ENCODE measurements around the gene SDK1.

Gene SDK1

GRCh38 chr7:4100691-4101090 lies 799.6 kb downstream of the SDK1 start:
- no peak for DNase-seq (ENCODE audit: low read depth in 3 of 3)

DNA sequence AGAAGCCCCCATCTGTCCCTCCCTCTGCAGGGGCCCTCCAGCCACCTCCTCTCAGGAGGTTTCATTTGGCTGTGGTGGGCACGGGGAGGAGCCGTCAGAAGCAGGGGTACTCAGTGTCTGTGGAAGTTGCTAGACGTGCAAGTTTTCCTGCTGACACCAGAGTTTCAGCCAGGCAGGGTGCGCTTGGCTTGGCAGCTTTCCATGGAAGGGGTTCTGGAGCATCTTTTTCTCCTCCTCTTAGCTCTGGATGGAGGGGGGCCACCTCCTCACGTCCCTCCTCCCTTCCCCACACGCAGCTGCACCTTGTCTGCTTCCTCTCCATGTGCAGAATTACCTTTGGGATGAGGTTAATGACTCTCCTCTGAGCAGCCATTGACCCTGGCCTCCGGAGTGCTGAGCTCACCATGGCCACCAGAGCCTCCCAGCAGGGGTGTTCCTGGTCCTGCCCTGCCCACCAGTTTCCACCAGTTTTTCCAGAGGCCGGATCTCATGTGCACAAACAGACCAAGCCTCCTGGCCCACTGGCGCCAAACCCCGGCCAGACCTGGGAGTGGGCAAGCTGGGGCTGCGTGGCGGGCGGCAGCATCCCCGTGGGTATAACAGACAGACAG lies 801.3 kb downstream of the SDK1 start:
- DNase-seq (ENCODE audit: low read depth in 3 of 3) = no peak

DNA sequence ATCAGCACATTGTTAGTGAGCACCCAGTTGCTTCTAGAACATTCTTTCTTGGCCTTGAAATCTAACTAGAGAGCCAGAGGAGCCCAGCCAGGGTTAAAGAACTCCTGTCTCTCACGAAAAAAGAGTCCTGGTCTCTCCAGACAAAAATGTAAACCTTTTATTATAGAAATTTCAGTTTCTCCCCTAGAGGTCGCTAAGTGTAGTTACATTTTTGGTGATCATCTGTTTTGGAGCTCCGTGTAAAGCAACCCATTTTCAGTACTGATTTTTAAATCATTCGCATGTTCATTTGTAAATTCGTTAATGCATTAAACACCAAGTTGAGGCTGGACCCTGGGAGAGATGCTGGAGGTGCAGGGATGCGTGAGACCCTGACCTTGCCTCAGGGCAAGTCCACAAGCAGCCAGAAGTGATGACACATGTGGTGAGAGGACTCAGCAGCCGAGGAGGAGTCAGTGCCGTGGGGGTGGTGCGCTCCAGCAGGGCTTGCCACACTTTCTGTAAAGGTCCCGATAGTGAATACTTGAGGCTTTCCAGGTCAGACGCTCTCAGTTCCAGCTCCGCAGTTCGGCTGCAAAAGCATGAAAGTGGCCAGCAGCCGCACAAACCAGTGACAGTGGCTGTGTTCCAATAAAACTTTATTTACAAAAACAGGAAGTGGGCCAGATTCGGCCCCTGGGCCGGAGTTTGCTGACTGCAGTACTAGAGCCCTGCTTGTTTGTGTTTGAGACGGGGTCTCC lies 802.5 kb downstream of the SDK1 start:
- no peak for DNase-seq (ENCODE audit: low read depth in 3 of 3)

DNA sequence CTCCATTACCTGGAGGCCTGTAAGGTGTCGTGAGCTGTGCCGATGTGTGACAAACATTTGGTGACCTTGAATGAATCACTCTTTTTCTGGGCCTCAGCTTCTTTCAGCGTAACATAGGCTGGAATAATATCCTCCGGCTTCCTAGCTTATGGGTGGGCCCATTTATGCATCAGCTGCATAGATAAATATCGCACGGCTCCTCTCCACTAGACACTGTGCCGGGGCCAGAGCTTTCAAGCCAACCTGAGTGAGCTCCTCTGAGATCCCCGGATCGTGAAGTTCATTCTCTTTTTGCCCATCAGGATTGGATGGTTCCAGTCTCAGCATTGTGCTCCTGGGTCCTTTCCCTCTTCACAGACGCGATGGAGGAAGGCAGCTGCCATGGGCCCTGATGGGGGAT lies 806.8 kb downstream of the SDK1 start:
- no peak for DNase-seq (ENCODE audit: low read depth in 3 of 3)

GRCh38 chr7:4108951-4109350 lies 807.9 kb downstream of the SDK1 start:
- no peak for DNase-seq (ENCODE audit: low read depth in 3 of 3)

GRCh38 chr7:4109481-4110110 lies 808.5 kb downstream of the SDK1 start:
- DNase-seq (ENCODE audit: low read depth in 3 of 3) = no peak

GRCh38 chr7:4110438-4110837 lies 809.4 kb downstream of the SDK1 start:
- no peak for DNase-seq (ENCODE audit: low read depth in 3 of 3)

- no peak for DNase-seq (ENCODE audit: low read depth in 3 of 3)
Measured at GRCh38 chr7:4111166-4111565, 810.1 kb downstream of the SDK1 start.

GRCh38 chr7:4113271-4113670 lies 812.2 kb downstream of the SDK1 start:
- no peak for DNase-seq (ENCODE audit: low read depth in 3 of 3)

DNA sequence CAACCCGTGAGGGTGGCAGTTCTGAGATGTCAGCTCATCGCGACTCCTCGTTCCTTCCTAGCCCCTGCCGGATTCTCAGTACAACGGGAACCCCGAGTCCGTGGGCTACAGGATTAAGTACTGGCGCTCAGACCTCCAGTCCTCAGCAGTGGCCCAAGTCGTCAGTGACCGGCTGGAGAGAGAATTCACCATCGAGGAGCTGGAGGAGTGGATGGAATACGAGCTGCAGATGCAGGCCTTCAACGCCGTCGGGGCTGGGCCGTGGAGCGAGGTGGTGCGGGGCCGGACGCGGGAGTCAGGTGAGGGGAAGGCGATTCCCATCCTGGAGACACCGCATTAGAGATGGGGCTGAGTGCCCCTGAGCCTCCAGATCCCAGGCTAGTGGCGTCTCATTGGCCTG lies 812.9 kb downstream of the SDK1 start:
- no peak for DNase-seq (ENCODE audit: low read depth in 3 of 3)

GRCh38 chr7:4115442-4115841 lies 814.4 kb downstream of the SDK1 start:
- DNase-seq (ENCODE audit: low read depth in 3 of 3) = no peak

- no peak for DNase-seq (ENCODE audit: low read depth in 3 of 3)
Measured at GRCh38 chr7:4115941-4116610, 815.0 kb downstream of the SDK1 start.

DNA sequence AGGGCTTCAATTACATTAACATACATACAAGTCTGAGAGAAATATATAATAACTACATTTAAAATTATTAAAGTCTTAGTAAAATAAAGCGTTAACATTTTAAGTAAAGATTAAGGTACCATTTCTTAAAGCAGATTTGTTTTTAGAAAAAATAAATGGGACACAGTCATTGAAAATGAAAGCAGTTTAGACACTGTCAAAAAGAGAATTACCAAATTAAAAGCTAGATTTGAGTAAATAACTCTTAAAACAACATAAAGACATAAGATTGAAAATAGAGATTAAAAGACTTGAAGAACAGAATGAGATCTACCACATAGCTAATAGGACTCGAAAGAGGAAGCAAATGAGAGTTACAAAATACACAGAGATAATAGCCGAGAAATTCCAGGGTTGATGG lies 818.8 kb downstream of the SDK1 start:
- DNase-seq (ENCODE audit: low read depth in 3 of 3) = no peak

DNA sequence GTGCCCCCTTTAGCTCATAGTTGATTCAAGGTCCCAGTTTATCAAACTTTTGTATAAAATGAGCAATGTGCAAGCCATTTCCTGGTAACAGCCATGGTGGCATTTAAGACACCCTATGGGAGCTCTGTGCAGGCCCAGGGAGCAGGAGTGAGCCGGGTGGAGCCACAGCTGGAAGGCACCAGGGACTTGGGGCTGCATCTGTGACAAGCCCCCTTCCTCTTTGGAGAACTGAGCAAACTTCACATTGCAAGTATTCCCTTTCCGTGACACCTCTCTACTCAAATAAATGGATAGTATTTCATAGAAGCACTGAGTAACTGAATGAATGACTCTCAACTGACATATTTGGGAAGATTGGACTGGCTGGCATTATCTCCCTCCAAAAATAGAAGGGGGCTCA lies 822.3 kb downstream of the SDK1 start:
- DNase-seq (ENCODE audit: low read depth in 3 of 3) = no peak

DNA sequence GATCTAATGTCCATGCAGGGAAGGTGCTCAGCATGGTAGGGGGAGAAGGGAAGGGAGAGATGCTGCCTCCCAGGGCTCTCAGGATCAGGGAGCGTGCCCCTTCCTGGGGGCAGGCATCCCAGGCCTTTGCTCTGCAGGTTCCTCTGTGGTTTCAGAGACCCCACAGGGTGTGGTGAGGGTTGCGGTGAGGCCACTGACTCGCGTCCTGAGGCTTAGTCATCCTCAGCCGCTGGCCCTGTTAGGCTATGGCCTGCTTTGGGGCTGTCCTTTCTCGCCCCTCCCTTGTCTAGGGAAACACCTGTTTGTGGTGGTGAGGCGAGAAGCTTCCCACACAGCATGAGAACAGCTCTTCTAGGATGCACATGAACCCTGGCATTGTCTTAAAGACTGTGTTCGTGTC lies 822.8 kb downstream of the SDK1 start:
- DNase-seq (ENCODE audit: low read depth in 3 of 3) = no peak

DNA sequence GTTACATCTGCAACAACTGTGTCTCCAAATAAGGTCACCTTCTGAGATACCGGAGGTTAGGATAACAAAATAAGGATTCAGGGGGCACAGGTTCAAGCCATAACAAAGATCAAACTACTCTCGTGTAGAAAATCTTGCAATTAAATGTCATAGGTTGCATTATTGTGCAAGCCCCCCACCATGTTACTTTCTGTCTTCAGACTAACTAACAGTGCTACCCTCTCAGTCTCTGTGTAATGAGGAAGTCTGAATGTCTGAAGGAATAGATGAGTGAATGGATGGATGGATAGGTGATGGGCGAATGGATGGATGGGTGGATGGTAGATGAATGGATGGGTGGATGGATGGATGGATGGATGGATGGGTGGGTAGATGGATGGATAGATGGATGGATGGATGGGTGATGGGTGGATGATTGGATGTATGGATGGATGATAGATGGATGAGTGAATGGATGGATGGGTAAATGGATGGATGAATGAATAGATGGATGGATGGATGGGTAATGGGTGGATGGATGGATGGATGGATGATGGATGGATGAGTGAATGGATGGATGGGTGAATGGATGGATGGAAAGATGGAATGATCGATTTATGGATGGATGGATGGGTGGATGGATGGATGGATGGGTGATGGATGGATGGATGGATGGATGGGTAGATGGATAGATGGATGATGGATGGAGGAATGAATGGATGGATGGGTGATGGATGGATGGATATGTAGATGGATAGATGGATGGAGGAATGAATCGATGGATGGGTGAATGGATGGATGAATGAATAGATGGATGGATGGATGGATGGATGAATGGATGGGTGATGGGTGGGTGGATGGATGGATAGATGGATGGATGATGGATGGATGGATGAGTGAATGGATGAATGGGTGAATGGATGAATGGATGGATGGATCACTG lies 823.8 kb downstream of the SDK1 start:
- DNase-seq (ENCODE audit: low read depth in 3 of 3) = no peak

DNA sequence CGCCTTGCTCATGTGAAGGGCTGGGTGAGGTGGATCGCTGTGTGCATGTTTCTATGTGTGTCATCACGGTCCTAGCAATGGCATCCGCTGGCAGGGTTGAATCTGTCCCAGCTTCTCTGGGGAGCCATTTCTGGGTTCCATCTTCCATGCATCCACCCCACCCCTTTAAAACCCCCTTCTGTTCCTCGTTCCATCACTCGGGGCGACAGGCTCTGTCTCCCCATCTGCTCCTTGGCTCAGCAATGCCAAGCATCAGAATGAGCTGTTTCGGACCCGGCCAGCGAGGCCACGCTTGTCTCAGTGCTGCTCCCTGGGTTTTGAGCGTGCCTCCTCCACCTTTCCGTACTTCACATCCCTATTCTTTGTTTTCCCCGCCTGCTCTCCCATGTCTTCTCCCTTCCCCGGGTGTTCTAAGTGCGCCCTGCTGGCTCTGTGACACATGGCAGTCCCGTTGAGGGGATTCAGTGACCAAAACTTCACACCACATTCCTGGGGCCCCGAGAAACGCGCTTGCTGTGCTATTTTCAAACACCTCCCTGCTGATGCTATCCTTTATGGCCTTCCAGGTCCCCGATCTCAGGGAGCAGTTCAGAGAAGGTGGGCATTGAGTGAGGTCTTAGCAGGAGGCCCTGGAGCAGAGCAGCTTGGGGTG lies 827.0 kb downstream of the SDK1 start:
- DNase-seq (ENCODE audit: low read depth in 3 of 3) = no peak

DNA sequence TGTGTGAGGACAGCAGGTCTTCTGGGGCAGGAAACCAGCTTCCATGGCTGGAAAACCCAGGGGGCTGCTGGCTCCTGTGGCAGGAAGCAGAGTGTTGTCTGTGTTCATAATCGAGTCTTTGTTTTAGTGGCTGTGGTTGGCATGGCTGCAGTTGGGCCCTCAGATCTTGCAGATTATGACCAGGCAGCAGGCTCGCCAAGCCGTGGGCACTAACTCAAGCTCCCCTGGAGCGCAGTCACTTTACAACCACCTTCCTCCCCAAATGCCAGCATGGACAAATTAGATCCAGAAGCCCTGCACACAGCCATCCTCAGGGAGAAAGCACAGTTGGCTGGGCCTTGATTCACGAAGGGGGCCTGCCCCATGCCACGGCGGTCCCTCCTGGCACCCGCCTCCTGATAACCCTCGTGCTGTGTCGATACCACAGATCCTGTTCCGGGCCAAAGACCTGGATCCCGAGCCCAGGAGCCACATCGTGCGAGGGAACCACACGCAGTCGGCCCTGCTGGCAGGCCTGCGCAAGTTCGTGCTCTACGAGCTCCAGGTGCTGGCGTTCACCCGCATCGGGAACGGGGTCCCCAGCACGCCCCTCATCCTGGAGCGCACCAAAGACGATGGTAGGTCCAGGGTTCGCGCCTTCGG lies 828.5 kb downstream of the SDK1 start:
- DNase-seq (ENCODE audit: low read depth in 3 of 3) = no peak

DNA sequence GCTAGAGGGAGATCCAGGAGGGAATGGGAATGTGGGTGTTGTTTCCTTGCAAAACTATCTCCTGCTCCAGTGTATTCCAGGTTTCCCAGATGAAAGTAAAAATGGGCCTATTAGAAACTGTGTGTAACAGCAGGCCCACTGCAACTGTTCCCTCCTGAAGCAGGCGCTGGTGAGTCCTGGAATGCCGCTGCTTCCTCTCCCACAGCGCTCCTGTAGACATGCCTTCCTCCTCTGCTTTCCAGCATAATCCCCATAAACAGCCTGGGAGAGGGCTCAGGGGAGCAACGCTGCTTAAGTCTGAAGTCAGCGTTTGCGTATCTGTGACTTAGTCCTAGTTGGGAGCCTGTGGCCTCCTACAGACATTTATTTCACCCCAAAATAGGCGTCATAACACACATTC lies 830.0 kb downstream of the SDK1 start:
- no peak for DNase-seq (ENCODE audit: low read depth in 3 of 3)

DNA sequence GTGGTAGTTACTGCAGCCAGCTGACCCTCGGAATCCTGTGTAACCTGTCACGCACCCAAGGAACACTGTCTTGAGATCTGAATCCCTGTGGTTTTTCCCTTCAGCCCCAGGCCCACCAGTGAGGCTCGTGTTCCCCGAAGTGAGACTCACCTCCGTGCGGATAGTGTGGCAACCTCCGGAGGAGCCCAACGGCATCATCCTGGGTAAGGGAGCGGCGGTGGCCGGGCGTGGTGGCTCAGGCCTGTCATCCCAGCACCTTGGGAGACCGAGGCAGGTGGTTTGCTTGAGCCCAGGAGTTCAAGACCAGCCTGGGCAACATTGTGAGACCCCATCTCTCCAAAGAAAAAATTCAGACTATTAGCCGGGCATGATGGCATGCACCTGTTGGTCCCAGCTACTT lies 831.2 kb downstream of the SDK1 start:
- DNase-seq (ENCODE audit: low read depth in 3 of 3) = no peak
